H1 (cell line): Measurements from ENCODE around the gene RGCC. TPM values are rescaled to one million over a fixed set of nuclear protein-coding genes. Genes with fewer than 3 reads are reported as not detected.

Experiments
- CTCF ChIA-PET: fragments of 300-600 bp; sonication (Branson Sonifier 250); formaldehyde crosslinking; loops from one replicate; lab custom pipeline; 2021; ENCODE audit not compliant: partially characterized antibody; lab: Charles Lee
- POLR2A ChIA-PET: fragments of 300-600 bp; sonication (Branson Sonifier 250); formaldehyde crosslinking; loops from one replicate; lab custom pipeline; 2021; ENCODE audit warnings: inconsistent platforms; ENCODE audit not compliant: partially characterized antibody; lab: Charles Lee
- DNase-seq, 2 experiments: peaks; one replicate each; pipeline versions ENCODE4 v3.0.0 to v3.0.0-alpha.2; 2010 to 2022; ENCODE audit warnings: low spot score in 2 of 2, low read depth in 1 of 2, mixed read lengths in 1 of 2
- FAIRE-seq: peaks from 2 replicates; lab custom pipeline; 2011; peaks lifted over from hg19 to GRCh38; lab: Jason Lieb, UNC
- H2AFZ ChIP-seq: 2 replicates; pipeline ENCODE4 v1.8.1; 2012; ENCODE audit warnings: low read length, inconsistent platforms
- H2AK5ac ChIP-seq: 2 replicates; pipeline ENCODE4 v1.6.1; 2013; ENCODE audit warnings: low read depth, low read length
- H2BK120ac ChIP-seq: replicated peaks from 2 replicates; pipeline ENCODE3; 2013; ENCODE audit warnings: low read depth, low read length, inconsistent platforms
- H2BK12ac ChIP-seq: 2 replicates; pipeline ENCODE4 v1.6.1; 2013; ENCODE audit warnings: low read depth, low read length
- H2BK15ac ChIP-seq: 2 replicates; pipeline ENCODE4 v1.6.1; 2013; ENCODE audit warnings: low read length
- H2BK20ac ChIP-seq: 2 replicates; pipeline ENCODE4 v1.6.1; 2013; ENCODE audit warnings: low read length
- H2BK5ac ChIP-seq: 2 replicates; pipeline ENCODE4 v1.6.1; 2013; ENCODE audit warnings: low read depth, low read length
- H3K14ac ChIP-seq: 2 replicates; pipeline ENCODE4 v1.6.1; 2013; ENCODE audit warnings: inconsistent platforms; ENCODE audit not compliant: insufficient read length
- H3K18ac ChIP-seq: 2 replicates; pipeline ENCODE4 v1.6.1; 2013; ENCODE audit warnings: low read length; ENCODE audit errors: extremely low read depth
- H3K23ac ChIP-seq: 2 replicates; pipeline ENCODE4 v1.6.1; 2013; ENCODE audit warnings: inconsistent platforms; ENCODE audit not compliant: insufficient read length
- H3K23me2 ChIP-seq: 2 replicates; pipeline ENCODE4 v1.6.1; 2013; ENCODE audit warnings: low read depth, low read length
- H3K27ac ChIP-seq: 2 replicates; pipeline ENCODE4 v1.6.1; 2011; ENCODE audit warnings: low read depth, low read length, inconsistent platforms
- H3K27me3 ChIP-seq, 4 experiments: replicated peaks in 1 of 4; 1 replicate in 1 of 4; 2 replicates in 3 of 4; pipeline versions ENCODE4 v1.6.1 to v1.8.1; 2011 to 2013; ENCODE audit warnings: low read length in 3 of 4, mild to moderate bottlenecking in 3 of 4, inconsistent platforms in 2 of 4, mixed read lengths in 2 of 4, moderate library complexity in 1 of 4; ENCODE audit not compliant: control insufficient read depth in 3 of 4, insufficient read depth in 3 of 4; ENCODE audit errors: extremely low read depth in 1 of 4
- H3K36me3 ChIP-seq, 4 experiments: 2 replicates each; pipeline versions ENCODE4 v1.6.1 to v1.8.1; 2011 to 2013; ENCODE audit warnings: mild to moderate bottlenecking in 4 of 4, low read length in 3 of 4, moderate library complexity in 2 of 4, control low read depth in 1 of 4, inconsistent platforms in 1 of 4; ENCODE audit not compliant: insufficient read depth in 4 of 4, control insufficient read depth in 2 of 4
- H3K4ac ChIP-seq: replicated peaks from 2 replicates; pipeline ENCODE3; 2013; ENCODE audit warnings: low read length, low read depth, mixed read lengths, inconsistent platforms; ENCODE audit not compliant: insufficient read length
- H3K4me1 ChIP-seq, 4 experiments: replicated peaks in 1 of 4; 1 replicate in 1 of 4; 2 replicates in 3 of 4; pipeline versions ENCODE4 v1.6.1 to v1.8.1; 2011 to 2013; ENCODE audit warnings: low read length in 3 of 4, inconsistent platforms in 2 of 4, mixed read lengths in 1 of 4; ENCODE audit not compliant: insufficient read depth in 4 of 4, control insufficient read depth in 3 of 4
- H3K4me2 ChIP-seq, 2 experiments: 2 replicates each; pipeline versions ENCODE4 v1.6.1 to v1.8.1; 2011 to 2013; ENCODE audit warnings: low read depth in 2 of 2, low read length in 2 of 2, control low read depth in 1 of 2, inconsistent platforms in 1 of 2, mild to moderate bottlenecking in 1 of 2; ENCODE audit not compliant: insufficient read depth in 1 of 2
- H3K4me3 ChIP-seq, 4 experiments: fragments of 200-600, 300-600 bp in 1 of 4; sonication (generic), shearing (Covaris generic), sonication (Bioruptor Twin) in 1 of 4; 2 replicates each; pipeline versions ENCODE4 v1.5.1 to v1.8.1; 2011 to 2016; ENCODE audit warnings: low read length in 4 of 4, low read depth in 3 of 4, control low read depth in 2 of 4, inconsistent platforms in 2 of 4, mild to moderate bottlenecking in 2 of 4, mixed read lengths in 1 of 4, moderate library complexity in 1 of 4; ENCODE audit not compliant: insufficient read depth in 2 of 4; ENCODE audit errors: extremely low read depth in 1 of 4
- H3K56ac ChIP-seq: replicated peaks from 2 replicates; pipeline ENCODE3; 2013; ENCODE audit warnings: low read depth, mild to moderate bottlenecking, mixed read lengths, low read length, inconsistent platforms; ENCODE audit not compliant: insufficient read length
- H3K79me1 ChIP-seq: 2 replicates; pipeline ENCODE4 v1.6.1; 2013; ENCODE audit warnings: low read depth, low read length, control low read depth
- H3K79me2 ChIP-seq, 2 experiments: 2 replicates each; pipeline versions ENCODE4 v1.6.1 to v1.8.1; 2012 to 2013; ENCODE audit warnings: low read length in 2 of 2, mild to moderate bottlenecking in 2 of 2, inconsistent platforms in 1 of 2; ENCODE audit not compliant: insufficient read depth in 2 of 2, control insufficient read depth in 1 of 2
- H3K9ac ChIP-seq, 4 experiments: replicated peaks in 1 of 4; 1 replicate in 1 of 4; 2 replicates in 3 of 4; pipeline versions ENCODE4 v1.6.1 to v1.8.1; 2011 to 2013; ENCODE audit warnings: low read depth in 3 of 4, low read length in 3 of 4, control low read depth in 2 of 4, mild to moderate bottlenecking in 2 of 4, moderate library complexity in 2 of 4, inconsistent platforms in 1 of 4; ENCODE audit errors: extremely low read depth in 1 of 4
- H3K9me3 ChIP-seq, 2 experiments: 2 replicates each; pipeline versions ENCODE4 v1.6.1 to v1.8.1; 2012 to 2013; ENCODE audit warnings: mild to moderate bottlenecking in 2 of 2, moderate library complexity in 2 of 2, control low read depth in 1 of 2, inconsistent platforms in 1 of 2, low read depth in 1 of 2, low read length in 1 of 2, mixed read lengths in 1 of 2; ENCODE audit not compliant: insufficient read depth in 2 of 2
- H4K20me1 ChIP-seq, 2 experiments: replicated peaks in 1 of 2; 2 replicates each; pipeline versions ENCODE3 to v1.8.1; 2011 to 2013; ENCODE audit warnings: inconsistent platforms in 2 of 2, low read length in 2 of 2, mild to moderate bottlenecking in 1 of 2; ENCODE audit not compliant: insufficient read depth in 2 of 2, control insufficient read depth in 1 of 2
- H4K5ac ChIP-seq: 2 replicates; pipeline ENCODE4 v1.6.1; 2013; ENCODE audit warnings: low read length, low read depth, mixed read lengths, inconsistent platforms; ENCODE audit not compliant: insufficient read length
- H4K8ac ChIP-seq: 2 replicates; pipeline ENCODE4 v1.8.0; 2013; ENCODE audit warnings: mild to moderate bottlenecking, moderate library complexity, low read length, inconsistent platforms; ENCODE audit not compliant: insufficient read depth; ENCODE audit errors: extremely low read depth
- H4K91ac ChIP-seq: replicated peaks from 2 replicates; pipeline ENCODE3; 2013; ENCODE audit warnings: low read length, mixed read lengths, inconsistent platforms; ENCODE audit not compliant: insufficient read length
- CREB1 ChIP-seq: IDR thresholded peaks from 2 replicates; pipeline ENCODE4 v1.6.1; 2012; ENCODE audit warnings: inconsistent platforms
- FOSL1 ChIP-seq: IDR thresholded peaks from 2 replicates; pipeline ENCODE4 v1.6.1; 2011; ENCODE audit warnings: mild to moderate bottlenecking, low read depth, low read length, moderate library complexity; ENCODE audit not compliant: insufficient read depth
- KDM5A ChIP-seq: fragments of 200-600 bp; IDR thresholded peaks from 2 replicates; pipeline ENCODE4 v1.7.1; 2012; ENCODE audit warnings: mild to moderate bottlenecking, low read length, inconsistent platforms, mixed read lengths
- SIN3A ChIP-seq, 2 experiments: IDR thresholded peaks in 1 of 2; conservative IDR thresholded peaks in 1 of 2; 2 replicates each; pipeline ENCODE4 v1.6.1; 2011 to 2012; ENCODE audit warnings: low read length in 2 of 2, improper control_type of control experiment in 1 of 2, low read depth in 1 of 2, mild to moderate bottlenecking in 1 of 2
- ZNF274 ChIP-seq: IDR thresholded peaks from 2 replicates; pipeline ENCODE4 v1.7.0; 2012; ENCODE audit warnings: low read length, borderline replicate concordance; ENCODE audit errors: extremely low read depth
- WGBS, 2 experiments: shearing (Covaris generic) in 1 of 2; methylation state at CpG; one replicate each; pipeline versions ENCODE4 v1.1.6 to v1.1.7; 2013 to 2015; ENCODE audit warnings: low lambda C conversion rate in 2 of 2, mixed read lengths in 2 of 2, inconsistent platforms in 1 of 2, low coverage in 1 of 2, missing lambda C conversion rate in 1 of 2; ENCODE audit not compliant: insufficient replicate concordance in 2 of 2, insufficient coverage in 1 of 2, insufficient read length in 1 of 2; ENCODE audit errors: extremely low coverage in 1 of 2, missing lambda C conversion rate in 1 of 2; 5-methylcytosine and 5-hydroxymethylcytosine counted together
- polyA plus RNA-seq, 7 experiments: library from polyadenylated mRNA; depleted of rRNA in 3 of 7; stranded (reverse) in 5 of 7; unstranded in 2 of 7; fragments of >200 nt in 5 of 7; fragments of 200-250 nt in 2 of 7; gene quantifications; 1 replicate in 5 of 7; 2 replicates in 1 of 7; 4 replicates in 1 of 7; pipeline versions ENCODE4 v1.2.1 to v1.2.3, GENCODE V29; 2011 to 2013; ENCODE audit warnings: missing spikeins in 2 of 7, mixed read lengths in 2 of 7
- total RNA-seq: library from RNA; stranded (reverse); fragmentation: NEBNext Ultra II Directional; extraction: Animal tissue kit (Norgen Biotek cat#: 25700); gene quantifications from 2 replicates; pipeline ENCODE4 v1.2.1, GENCODE V29; 2021
- TF ChIP-seq, protein P1 (sequence below): IDR thresholded peaks from 2 replicates; pipeline ENCODE4 v1.6.1; 2012; ENCODE audit warnings: inconsistent platforms

The RGCC gene
- total and polyA plus RNA-seq, 2 of the 8 experiments (the other 6 are each of a cell fraction or from before 2014, with no cell fraction given), result 0.41 TPM; not detected in 1

DNA sequence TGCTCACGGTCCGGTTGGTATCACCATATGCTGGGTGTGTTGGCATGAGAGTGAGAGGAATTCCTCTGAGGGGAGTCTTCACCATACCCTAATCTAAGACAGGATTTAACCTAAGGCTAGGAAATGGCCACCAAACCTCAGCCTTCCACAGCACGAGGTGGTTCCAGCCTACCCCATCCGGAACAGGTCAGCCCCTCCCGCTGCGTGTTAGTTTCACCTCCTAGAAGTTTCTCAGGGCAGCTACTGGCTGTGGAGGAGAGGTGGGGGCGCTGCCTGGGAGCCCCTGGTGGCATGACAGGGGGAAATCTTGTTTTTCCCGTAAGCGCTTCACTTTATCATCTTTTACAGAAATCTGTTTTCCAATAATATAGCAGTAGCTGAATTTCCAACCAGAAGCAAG lies 55.1 kb downstream of the RGCC start:
- no peak for FAIRE-seq

More for the DNA sequence above, 55.1 kb downstream of the RGCC start:
- Histone ChIP-seq H3K79me1 (no peaks in the 10 kb centered on the region), H3K4me3 (no peak overlapping the region), H2BK5ac (no peak overlapping the region), H3K56ac (no peak overlapping the region), H4K5ac (no peak overlapping the region), H3K18ac (no peak overlapping the region; the same call in 1 of the 2 replicates), H2AK5ac (no peak overlapping the region), H3K79me2 (no peaks in the 10 kb centered on the region), H3K4ac (no peak overlapping the region), H2BK12ac (no peak overlapping the region), H2BK15ac (no peak overlapping the region), H2BK20ac (no peak overlapping the region), H3K27ac (no peak overlapping the region), H3K9ac (no peak overlapping the region), H3K36me3 (no peaks in the 10 kb centered on the region), H4K91ac (no peak overlapping the region), H3K23me2 (no peaks in the 10 kb centered on the region), H3K23ac (no peak overlapping the region), H2AFZ (peak overlapping the region; percentile 63; the same call in 1 of the 2 replicates), H4K8ac (no peak overlapping the region), H3K27me3 (no peaks in the 10 kb centered on the region), H4K20me1 (no peaks in the 10 kb centered on the region), H2BK120ac (no peak overlapping the region), H3K14ac (no peak overlapping the region), H3K9me3 (no peaks in the 10 kb centered on the region), H3K4me1 (no peaks in the 10 kb centered on the region), H3K4me2 (no peak overlapping the region)
- ChIA-PET CTCF (interaction anchor here (1.7 kb wide), 1 partner anchor 53 kb away, joined by 4 read pairs; no protein-coding TSS in a partner anchor), POLR2A (interaction anchor here (0.6 kb wide), 1 partner anchor 86 kb away, joined by 3 read pairs; no protein-coding TSS in a partner anchor)
- no peak for DNase-seq
- TF ChIP-seq CREB1 (no peak), FOSL1 (no peak), ZNF274 (no peak), KDM5A (no peak), SIN3A (conservative IDR thresholded peaks at IDR 0.05 in 1 of 2, IDR thresholded peaks at IDR 0.05 in 1 of 2; ENCODE audit: low read depth in 1 of 2, low read length in 2 of 2) (no peak)
- TF ChIP-seq, protein P1, sequence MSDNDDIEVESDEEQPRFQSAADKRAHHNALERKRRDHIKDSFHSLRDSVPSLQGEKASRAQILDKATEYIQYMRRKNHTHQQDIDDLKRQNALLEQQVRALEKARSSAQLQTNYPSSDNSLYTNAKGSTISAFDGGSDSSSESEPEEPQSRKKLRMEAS, result no peak
- 90% methylated on average over 9 of the region's 9 CpGs; no CpG with 5 or more reads in 1 of the 2 experiments for WGBS, 2 experiments
